ENCODE results near the gene PDE2A.

DNA sequence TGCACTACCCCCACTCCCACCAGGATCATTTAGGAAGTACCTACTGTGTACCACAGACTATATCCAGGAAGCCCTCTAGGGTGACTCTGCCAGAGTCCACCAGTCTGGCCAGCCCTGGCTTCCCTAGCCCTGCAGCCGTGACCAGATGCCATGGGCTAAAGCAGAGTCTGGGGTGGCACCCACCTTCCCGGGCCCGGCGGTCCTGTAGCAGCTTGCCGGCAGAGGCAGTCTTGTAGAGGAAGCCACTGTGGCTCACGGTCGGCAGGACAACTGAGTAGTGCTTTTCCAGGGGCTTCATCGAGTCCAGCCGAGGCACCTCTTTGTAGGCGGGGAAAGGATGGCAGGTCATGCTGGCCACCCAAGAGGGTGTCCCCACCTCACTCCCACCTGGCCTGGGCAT is 27.2 kb upstream of the PDE2A start:
- TF ChIP-seq, protein P1, sequence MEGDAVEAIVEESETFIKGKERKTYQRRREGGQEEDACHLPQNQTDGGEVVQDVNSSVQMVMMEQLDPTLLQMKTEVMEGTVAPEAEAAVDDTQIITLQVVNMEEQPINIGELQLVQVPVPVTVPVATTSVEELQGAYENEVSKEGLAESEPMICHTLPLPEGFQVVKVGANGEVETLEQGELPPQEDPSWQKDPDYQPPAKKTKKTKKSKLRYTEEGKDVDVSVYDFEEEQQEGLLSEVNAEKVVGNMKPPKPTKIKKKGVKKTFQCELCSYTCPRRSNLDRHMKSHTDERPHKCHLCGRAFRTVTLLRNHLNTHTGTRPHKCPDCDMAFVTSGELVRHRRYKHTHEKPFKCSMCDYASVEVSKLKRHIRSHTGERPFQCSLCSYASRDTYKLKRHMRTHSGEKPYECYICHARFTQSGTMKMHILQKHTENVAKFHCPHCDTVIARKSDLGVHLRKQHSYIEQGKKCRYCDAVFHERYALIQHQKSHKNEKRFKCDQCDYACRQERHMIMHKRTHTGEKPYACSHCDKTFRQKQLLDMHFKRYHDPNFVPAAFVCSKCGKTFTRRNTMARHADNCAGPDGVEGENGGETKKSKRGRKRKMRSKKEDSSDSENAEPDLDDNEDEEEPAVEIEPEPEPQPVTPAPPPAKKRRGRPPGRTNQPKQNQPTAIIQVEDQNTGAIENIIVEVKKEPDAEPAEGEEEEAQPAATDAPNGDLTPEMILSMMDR (IDR thresholded peaks at IDR 0.05; ENCODE audit: poor library complexity), result no peak
- TF ChIP-seq EZH2phosphoT487 (IDR thresholded peaks at IDR 0.05; ENCODE audit: low read depth, severe bottlenecking, unreplicated experiment), result no peak
